Aorta (tissue), 5 donors: ENCODE results near the gene TSPO. TPM values are rescaled to one million over a fixed set of nuclear protein-coding genes. Genes with fewer than 3 reads are reported as not detected.
"Not testable (repeated sequence)": the region's sequence is repeated elsewhere in the genome, so short reads cannot be mapped to it uniquely, and the experiment has no call there.

Source experiments
- ATAC-seq: fragments of 200-7000 bp; cut with Tn5 transposase; one replicate; pipeline ENCODE4 v1.9.1; 2022; ENCODE audit warnings: moderate library complexity; ENCODE audit not compliant: low FRiP score
- DNase-seq, 2 donors: peaks; one replicate each; pipeline ENCODE4 v3.0.0-alpha.2; 2020
- H3K27ac ChIP-seq, 2 donors: one replicate each; pipeline ENCODE4 v1.5.1; 2013; ENCODE audit warnings: low read length in 2 of 2, mild to moderate bottlenecking in 2 of 2, moderate library complexity in 2 of 2, control low read depth in 1 of 2, inconsistent platforms in 1 of 2, low read depth in 1 of 2
- H3K27me3 ChIP-seq, 2 donors: one replicate each; pipeline ENCODE4 v1.6.1; 2013; ENCODE audit warnings: control low read depth in 1 of 2, low read length in 1 of 2, mild to moderate bottlenecking in 1 of 2, moderate library complexity in 1 of 2; ENCODE audit not compliant: insufficient read depth in 2 of 2, control insufficient read depth in 1 of 2
- H3K36me3 ChIP-seq, 2 donors: one replicate each; pipeline ENCODE4 v1.6.1; 2013; ENCODE audit warnings: control low read depth in 1 of 2, low read length in 1 of 2, mild to moderate bottlenecking in 1 of 2; ENCODE audit not compliant: insufficient read depth in 2 of 2, control insufficient read depth in 1 of 2
- H3K4me1 ChIP-seq, 2 donors: one replicate each; pipeline ENCODE4 v1.6.1; 2013; ENCODE audit warnings: low read length in 2 of 2, control low read depth in 1 of 2, mild to moderate bottlenecking in 1 of 2, moderate library complexity in 1 of 2; ENCODE audit not compliant: insufficient read depth in 2 of 2, control insufficient read depth in 1 of 2
- H3K4me3 ChIP-seq, 2 donors: one replicate each; pipeline ENCODE4 v1.5.1; 2013; ENCODE audit warnings: low read length in 2 of 2, control low read depth in 1 of 2, mild to moderate bottlenecking in 1 of 2
- H3K9me3 ChIP-seq: one replicate; pipeline ENCODE4 v1.6.1; 2013; ENCODE audit warnings: mild to moderate bottlenecking, low read length; ENCODE audit not compliant: control insufficient read depth
- WGBS, 2 donors: extraction: QIAGEN DNeasy Blood & Tissue Kit; methylation state at CpG; one replicate each; pipeline ENCODE4 v1.1.7; 2013; 5-methylcytosine and 5-hydroxymethylcytosine counted together
- intact Hi-C, 2 donors: fragments of 100-400 bp; cut with DNase I; formaldehyde crosslinking; loops; one replicate each; pipeline versions ENCODE4 v1.14.2 to v1.15.0; 2022
- long read RNA-seq, 2 donors: library from polyadenylated mRNA; unstranded; transcript quantifications; one replicate each; pipeline ENCODE4 v2.0.0, GENCODE V29; 2020 to 2021
- polyA plus RNA-seq, 2 donors: library from polyadenylated mRNA; stranded (reverse); fragments of 200-250 nt; gene quantifications; one replicate each; pipeline ENCODE4 v1.2.3, GENCODE V29; 2013
- total RNA-seq, 2 donors: library from RNA; stranded (reverse); fragmentation: NEBNext Ultra II Directional; extraction: Animal tissue kit (Norgen Biotek cat#: 25700); gene quantifications; one replicate each; pipeline ENCODE4 v1.2.1, GENCODE V29; 2021
- donor health status: healthy with polysubstance abuse.
- donor health status: Bipolar disorder and iron deficiency.
- donor health status: DM: no; HTN: no; CAD: no.
- donor health status: DM: no; HTN: no; CAD: no.
- donor health status: DM: yes; HTN: yes; CAD: no.

Gene TSPO
- total RNA-seq (100 to 1,000 TPM in 1 of 2 donors, 10 to 100 TPM in 1; 88.7 to 120 TPM), polyA plus RNA-seq (100 to 1,000 TPM; 287 to 311 TPM)
- long read RNA-seq, donor 1, transcript TSPO-202 (4 exons, 881 nt): major isoform, 76 of 90 reads
- long read RNA-seq, donor 1, partial matches to known transcripts: 7 of 90 reads
- long read RNA-seq, donor 1, other reads (novel, unspliced or antisense): 4 of 90 reads
- long read RNA-seq, donor 2, transcript TSPO-202 (4 exons, 881 nt): major isoform, 91 of 123 reads
- long read RNA-seq, donor 2, partial matches to known transcripts: 22 of 123 reads
- long read RNA-seq, donor 2, other reads (novel, unspliced or antisense): 7 of 123 reads

DNA sequence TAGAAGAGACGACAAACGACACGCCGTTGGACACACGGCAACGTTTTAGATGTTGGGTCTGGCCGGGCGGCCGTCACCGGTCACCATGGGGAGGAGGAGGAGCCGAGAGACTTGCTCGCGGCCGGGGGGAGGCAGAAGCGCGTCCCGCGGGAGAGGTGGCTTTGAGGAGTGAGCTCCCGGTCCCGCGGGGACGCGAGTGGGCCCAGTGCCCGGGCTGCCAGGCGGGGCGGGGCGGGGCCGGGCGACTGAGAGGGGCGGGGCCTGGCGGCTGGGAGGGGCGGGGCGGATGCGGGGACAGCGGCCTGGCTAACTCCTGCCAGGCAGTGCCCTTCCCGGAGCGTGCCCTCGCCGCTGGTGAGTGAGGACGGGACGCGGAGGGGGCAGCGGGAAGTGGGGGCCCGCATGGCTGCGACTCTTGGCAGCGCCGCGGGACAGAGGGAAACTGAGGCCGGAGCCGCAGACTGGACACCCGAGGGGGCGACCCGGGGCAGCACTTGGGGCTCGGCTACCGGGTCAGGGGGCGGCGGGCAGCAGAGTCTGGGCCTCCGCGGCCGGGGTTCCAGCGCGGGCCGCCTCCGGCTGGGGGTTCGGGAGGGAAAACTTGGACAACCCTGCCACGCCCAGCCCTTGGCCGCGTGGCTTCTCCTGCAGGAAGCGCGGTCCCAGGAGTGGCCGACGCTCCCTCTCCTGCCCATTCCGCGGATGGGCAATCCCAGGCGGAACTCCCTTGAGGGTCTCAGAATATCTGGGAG, at the start of gene TSPO:
Gene TSPO, plus strand, starts transcription at position 309 of the 752 bp plus-strand sequence. CDS start 7,680 bp downstream, outside the sequence.
- Histone ChIP-seq H3K4me3 (peak within 1 kb of the TSS; percentile 68 to 78), H3K9me3 (no peaks in the 10 kb centered on the region), H3K4me1 (no peaks in the 10 kb centered on the region), H3K27ac (peak within 1 kb of the TSS in 1 of 2 donors; percentile 87), H3K36me3 (no peaks in the 10 kb centered on the region), H3K27me3 (no peaks in the 10 kb centered on the region)
- ATAC-seq: peak; percentile 89
- intact Hi-C loops: loop anchor here in 1 of 2 donors (2.0 kb wide), 1 partner anchor 35 kb away; the partner anchor contains the start of gene TTLL12
- DNase-seq: peak; percentile 91 to 95
- 0 to 1% methylated on average over 61 to 75 of the region's 75 CpGs for WGBS, 2 donors

DNA sequence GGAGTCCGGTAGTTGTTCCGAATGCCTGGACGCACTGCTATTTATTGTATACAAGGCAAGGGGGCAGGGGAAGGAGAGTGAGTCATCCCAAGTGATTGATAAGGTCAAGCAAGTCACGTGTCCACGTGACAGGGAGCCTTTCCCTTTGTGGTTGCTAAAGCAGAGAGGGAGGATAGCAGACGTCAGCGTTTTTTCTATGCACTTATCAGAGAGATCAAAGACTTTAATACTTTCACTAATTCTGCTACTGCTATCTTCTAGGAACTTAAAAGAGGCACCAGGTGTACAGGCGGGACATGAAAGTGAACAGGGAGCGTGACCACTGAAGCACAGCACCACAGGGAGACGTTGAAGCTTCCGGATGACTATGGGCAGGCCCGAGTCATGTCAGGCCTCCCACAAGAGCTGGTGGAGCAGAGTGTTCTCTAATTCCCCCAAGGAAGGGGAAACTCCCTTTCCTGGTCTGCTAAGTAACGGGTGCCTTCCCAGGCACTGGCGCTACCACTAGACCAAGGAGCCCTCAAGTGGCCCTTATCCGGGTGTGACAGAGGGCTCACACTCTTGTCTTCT, 47.2 kb upstream of the TSPO start:
- ATAC-seq, H3K36me3 ChIP-seq, intact Hi-C loops, H3K4me3 ChIP-seq, DNase-seq, H3K9me3 ChIP-seq, H3K4me1 ChIP-seq, H3K27me3 ChIP-seq, H3K27ac ChIP-seq: not testable (repeated sequence)
- WGBS, 2 donors: 75 to 81% methylated on average over 15 of the region's 15 CpGs

DNA sequence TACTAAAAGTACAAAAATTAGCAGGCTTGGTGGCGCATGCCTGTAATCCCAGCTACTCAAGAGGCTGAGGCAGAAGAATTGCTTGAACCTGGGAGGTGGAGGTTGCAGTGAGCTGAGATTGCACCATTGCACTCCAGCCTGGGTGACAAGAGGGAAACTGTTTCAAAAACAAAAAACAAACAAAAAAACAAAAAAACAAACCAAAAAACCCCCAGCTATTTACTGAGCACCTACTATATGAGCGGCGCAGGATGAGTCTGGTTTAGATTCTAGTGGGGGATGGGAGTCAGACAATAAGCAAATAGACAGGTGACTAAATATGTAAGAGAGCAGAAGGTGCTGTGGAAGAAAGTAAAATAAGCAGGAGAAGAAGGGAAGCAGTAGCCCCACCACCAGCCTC, 46.4 kb upstream of the TSPO start:
- H3K36me3 ChIP-seq, H3K27ac ChIP-seq, DNase-seq, H3K27me3 ChIP-seq, intact Hi-C loops, ATAC-seq, H3K4me1 ChIP-seq, H3K9me3 ChIP-seq, H3K4me3 ChIP-seq: not testable (repeated sequence)
- 96 to 97% methylated on average over 3 of the region's 3 CpGs for WGBS, 2 donors

DNA sequence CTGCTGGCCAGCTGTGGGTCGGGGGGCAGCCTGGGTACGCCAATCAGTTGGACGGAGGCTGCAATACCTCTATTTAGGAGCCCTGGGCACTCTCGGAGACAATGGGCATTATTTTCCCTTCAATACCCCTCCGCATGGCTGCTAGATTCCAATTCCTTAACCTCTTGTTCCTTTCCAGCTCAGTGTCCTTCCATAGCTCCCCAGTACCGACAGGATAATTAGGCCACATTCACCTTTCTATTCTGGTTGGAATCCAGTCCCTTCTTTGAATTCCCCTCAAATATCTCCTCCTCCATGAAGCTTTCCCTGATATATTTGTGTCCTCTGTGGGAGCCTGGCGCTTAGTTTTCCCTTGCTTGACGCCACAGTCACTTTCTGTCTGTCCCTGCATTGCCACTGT, 45.1 kb upstream of the TSPO start:
- no peak overlapping the region for H3K4me3 ChIP-seq
- H3K4me1 ChIP-seq: no peaks in the 10 kb centered on the region
- H3K27me3 ChIP-seq: no peaks in the 10 kb centered on the region
- H3K9me3 ChIP-seq: no peaks in the 10 kb centered on the region
- intact Hi-C loops: no loop called here
- DNase-seq (no peak), ATAC-seq (no peak)
- no peaks in the 10 kb centered on the region for H3K36me3 ChIP-seq
- no peak overlapping the region for H3K27ac ChIP-seq
- 90 to 92% methylated on average over 8 of the region's 8 CpGs for WGBS, 2 donors

DNA sequence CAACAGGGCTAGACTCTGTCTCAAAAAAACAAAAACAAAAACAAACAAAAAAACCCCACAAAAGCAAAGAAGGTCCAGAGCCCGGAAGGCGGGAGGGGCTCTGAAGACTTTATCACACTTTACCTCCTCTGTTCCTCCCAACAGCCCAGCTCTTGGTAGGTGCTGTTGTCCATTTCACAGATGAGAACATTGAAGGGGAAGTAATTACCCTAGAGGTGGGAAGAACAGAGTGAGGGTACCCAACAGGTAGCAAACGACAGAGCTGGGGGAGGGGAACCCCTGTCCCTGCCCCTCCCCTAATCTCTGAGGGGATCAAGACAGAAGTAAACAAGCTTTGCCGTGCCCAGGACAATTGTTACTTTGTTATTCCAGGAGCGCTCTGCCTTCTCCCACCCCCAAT, 41.8 kb upstream of the TSPO start:
- intact Hi-C loops: no loop called here
- no peak for ATAC-seq

DNA sequence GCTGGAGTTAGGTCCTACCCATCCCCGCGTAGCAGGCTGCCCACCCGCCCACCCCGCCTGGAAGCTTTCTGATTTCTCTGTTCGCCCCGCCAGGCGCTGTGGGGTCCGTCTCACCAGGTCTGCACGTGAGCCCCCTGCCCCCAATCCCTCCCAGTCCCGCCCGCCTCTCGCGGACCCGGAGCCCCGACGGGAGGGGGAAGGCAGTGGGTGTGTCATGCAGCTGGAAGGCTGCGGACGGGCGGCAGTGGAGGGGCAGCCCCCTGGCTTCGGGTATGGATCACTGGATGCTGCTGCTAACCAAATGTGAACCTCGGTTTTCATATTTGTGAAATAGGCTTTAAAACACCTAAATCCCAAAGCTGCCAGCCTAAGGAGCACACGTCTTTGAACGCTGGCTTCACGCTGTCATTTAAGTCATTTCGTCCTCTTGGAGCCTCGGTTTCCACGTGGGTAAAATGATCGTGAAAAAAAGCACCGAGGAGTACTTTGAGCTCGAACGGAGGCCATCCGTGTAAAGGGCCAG, 41.4 kb upstream of the TSPO start:
- DNase-seq (no peak), ATAC-seq (no peak)
- peak overlapping the region; percentile 18 to 19 for H3K4me3 ChIP-seq
- WGBS, 2 donors: 2 to 5% methylated on average over 28 to 32 of the region's 32 CpGs
- no peak overlapping the region for H3K27ac ChIP-seq
- H3K4me1 ChIP-seq: no peaks in the 10 kb centered on the region
- intact Hi-C loops: no loop called here
- H3K36me3 ChIP-seq: no peaks in the 10 kb centered on the region
- no peaks in the 10 kb centered on the region for H3K9me3 ChIP-seq
- no peaks in the 10 kb centered on the region for H3K27me3 ChIP-seq

More for the DNA sequence above, 41.8 kb upstream of the TSPO start:
- H3K4me1 ChIP-seq: no peaks in the 10 kb centered on the region
- DNase-seq: no peak
- no peaks in the 10 kb centered on the region for H3K36me3 ChIP-seq
- H3K27me3 ChIP-seq: no peaks in the 10 kb centered on the region
- WGBS, 2 donors: 38 to 40% methylated on average over 5 of the region's 5 CpGs
- H3K9me3 ChIP-seq: no peaks in the 10 kb centered on the region
- no peak overlapping the region for H3K4me3 ChIP-seq
- H3K27ac ChIP-seq: no peak overlapping the region

DNA sequence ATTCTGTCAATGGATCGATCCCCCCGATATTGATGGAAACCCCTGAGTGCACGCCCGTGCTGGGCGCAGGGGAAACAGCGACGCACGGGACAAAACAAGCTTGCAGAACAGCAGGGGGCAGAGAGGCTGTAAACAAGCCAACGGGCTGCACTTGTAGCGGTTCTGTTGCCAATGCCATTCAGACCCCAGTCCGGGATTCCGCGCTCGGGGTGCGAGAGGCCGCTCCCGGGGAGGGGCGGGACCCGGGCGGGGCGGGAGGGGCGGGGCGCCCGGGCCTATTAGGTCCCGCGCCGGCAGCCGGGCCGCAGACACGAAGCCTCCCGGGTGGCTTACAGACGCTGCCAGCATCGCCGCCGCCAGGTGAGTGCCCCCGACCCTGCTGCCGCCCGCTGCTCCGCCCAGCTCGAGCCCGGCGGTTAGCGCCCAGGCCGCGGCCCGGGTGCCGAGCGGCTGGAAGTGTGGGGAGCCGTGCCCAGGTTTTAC, 40.9 kb upstream of the TSPO start, which contains the start of gene BIK:
Gene BIK, plus strand, starts transcription at position 307 of the 483 bp plus-strand sequence. CDS start 13,273 bp downstream, outside the sequence.
- Histone ChIP-seq H3K4me3 (peak within 1 kb of the TSS; percentile 18 to 19), H3K9me3 (no peaks in the 10 kb centered on the region), H3K36me3 (no peaks in the 10 kb centered on the region), H3K27ac (no peak within 1 kb of the TSS), H3K27me3 (no peaks in the 10 kb centered on the region), H3K4me1 (no peaks in the 10 kb centered on the region)
- 1% methylated on average over 29 to 49 of the region's 49 CpGs for WGBS, 2 donors
- intact Hi-C loops: no loop called here
- ATAC-seq: peak; percentile 29
- peak in 1 of 2 donors; percentile 58 for DNase-seq

DNA sequence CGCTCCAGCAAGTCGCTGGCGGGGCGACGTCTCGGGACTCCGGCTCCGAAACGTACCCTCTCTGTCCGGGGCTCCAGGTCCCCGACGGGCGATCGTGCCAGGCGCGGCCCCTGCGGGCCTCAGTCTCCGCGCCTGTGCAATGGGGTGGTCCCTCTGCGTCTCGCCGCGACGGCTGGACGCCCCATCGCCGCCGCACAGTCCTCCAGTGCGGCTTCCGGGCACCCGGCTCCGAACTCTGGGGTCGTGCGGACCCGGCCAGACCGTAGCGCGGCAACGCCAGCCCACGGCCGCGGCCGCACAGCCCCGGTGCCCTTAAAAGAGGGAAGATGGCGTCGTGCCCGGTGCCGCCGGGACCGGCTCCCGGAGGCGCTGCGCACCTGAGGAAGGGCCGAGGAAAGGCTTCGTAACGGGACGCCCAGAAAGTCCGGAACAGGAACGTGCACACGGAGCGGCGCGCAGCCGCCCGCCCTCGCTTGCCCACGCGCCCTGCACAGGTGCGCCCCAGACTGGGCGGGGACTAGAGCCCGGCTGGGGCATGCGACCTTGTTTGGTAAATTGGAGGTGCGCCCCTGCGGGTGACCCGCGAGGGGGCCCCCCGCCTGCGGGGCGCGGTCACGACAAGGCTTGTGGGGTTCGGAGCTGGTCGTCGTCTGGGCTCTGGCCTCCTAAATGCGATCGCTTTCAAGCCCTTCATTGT, 40.3 kb upstream of the TSPO start:
- peak overlapping the region; percentile 18 to 19 for H3K4me3 ChIP-seq
- no peaks in the 10 kb centered on the region for H3K27me3 ChIP-seq
- 5% methylated on average over 84 to 86 of the region's 86 CpGs for WGBS, 2 donors
- intact Hi-C loops: no loop called here
- no peaks in the 10 kb centered on the region for H3K36me3 ChIP-seq
- no peaks in the 10 kb centered on the region for H3K4me1 ChIP-seq
- no peak overlapping the region for H3K27ac ChIP-seq
- DNase-seq (no peak), ATAC-seq (peak; percentile 34)
- no peaks in the 10 kb centered on the region for H3K9me3 ChIP-seq
